Mesenchymal stem cell (in vitro differentiated cells and primary cell): ENCODE measurements around the gene RYR2.

ENCODE experiments used
- DNase-seq: peaks from one replicate; pipeline ENCODE4 v3.0.0-alpha.2; 2013
- H2AFZ ChIP-seq: one replicate; pipeline ENCODE4 v1.6.1; 2013; ENCODE audit warnings: low read depth, mild to moderate bottlenecking, control low read depth, inconsistent platforms, low read length, moderate library complexity
- H2AK5ac ChIP-seq: 2 replicates; pipeline ENCODE4 v1.6.1; 2013; ENCODE audit warnings: low read length, moderate library complexity, mild to moderate bottlenecking, inconsistent platforms; ENCODE audit not compliant: severe bottlenecking
- H2BK120ac ChIP-seq: one replicate; pipeline ENCODE4 v1.6.1; 2013; ENCODE audit warnings: low read depth, mild to moderate bottlenecking, inconsistent platforms, low read length, moderate library complexity
- H2BK12ac ChIP-seq, 2 experiments: one replicate each; pipeline ENCODE4 v1.6.1; 2013; ENCODE audit warnings: inconsistent platforms in 2 of 2, low read length in 2 of 2, mild to moderate bottlenecking in 2 of 2, moderate library complexity in 2 of 2, control low read depth in 1 of 2
- H2BK15ac ChIP-seq: one replicate; pipeline ENCODE4 v1.6.1; 2013; ENCODE audit warnings: mild to moderate bottlenecking, low read depth, inconsistent platforms; ENCODE audit not compliant: poor library complexity, severe bottlenecking
- H2BK5ac ChIP-seq: 2 replicates; pipeline ENCODE4 v1.6.1; 2013; ENCODE audit warnings: low read depth, mild to moderate bottlenecking, low read length, control low read depth, inconsistent platforms; ENCODE audit not compliant: poor library complexity, severe bottlenecking
- H3K14ac ChIP-seq, 2 experiments: one replicate each; pipeline ENCODE4 v1.6.1; 2013; ENCODE audit warnings: inconsistent platforms in 2 of 2, low read length in 2 of 2, control low read depth in 1 of 2, mild to moderate bottlenecking in 1 of 2, moderate library complexity in 1 of 2
- H3K18ac ChIP-seq, 2 experiments: one replicate each; pipeline ENCODE4 v1.6.1; 2013; ENCODE audit warnings: inconsistent platforms in 2 of 2, low read length in 2 of 2, control low read depth in 1 of 2, low read depth in 1 of 2, mild to moderate bottlenecking in 1 of 2
- H3K23ac ChIP-seq, 2 experiments: one replicate each; pipeline ENCODE4 v1.6.1; 2013; ENCODE audit warnings: inconsistent platforms in 2 of 2, low read length in 2 of 2, mild to moderate bottlenecking in 2 of 2, moderate library complexity in 2 of 2, control low read depth in 1 of 2
- H3K27ac ChIP-seq: 2 replicates; pipeline ENCODE4 v1.5.1; 2013; ENCODE audit warnings: mild to moderate bottlenecking, moderate library complexity, low read length, control low read depth, inconsistent platforms; ENCODE audit not compliant: poor library complexity, severe bottlenecking
- H3K27me3 ChIP-seq, 2 experiments: 2 replicates each; pipeline versions ENCODE4 v1.6.1 to v1.7.0; 2013; ENCODE audit warnings: low read length in 2 of 2, mild to moderate bottlenecking in 2 of 2, moderate library complexity in 2 of 2, control low read depth in 1 of 2, inconsistent platforms in 1 of 2; ENCODE audit not compliant: control insufficient read depth in 1 of 2, insufficient read depth in 1 of 2
- H3K36me3 ChIP-seq, 2 experiments: 2 replicates each; pipeline versions ENCODE4 v1.6.1 to v1.7.0; 2013; ENCODE audit warnings: low read length in 2 of 2, control low read depth in 1 of 2, inconsistent platforms in 1 of 2, low read depth in 1 of 2, mild to moderate bottlenecking in 1 of 2; ENCODE audit not compliant: insufficient read depth in 2 of 2, control insufficient read depth in 1 of 2
- H3K4ac ChIP-seq, 2 experiments: one replicate each; pipeline ENCODE4 v1.6.1; 2013; ENCODE audit warnings: inconsistent platforms in 2 of 2, low read length in 2 of 2, mild to moderate bottlenecking in 2 of 2, moderate library complexity in 2 of 2, control low read depth in 1 of 2, low read depth in 1 of 2
- H3K4me1 ChIP-seq: 2 replicates; pipeline ENCODE4 v1.6.1; 2013; ENCODE audit warnings: low read depth, low read length, control low read depth; ENCODE audit not compliant: control insufficient read depth, insufficient read depth
- H3K4me2 ChIP-seq: 2 replicates; pipeline ENCODE4 v1.6.1; 2013; ENCODE audit warnings: low read length, mild to moderate bottlenecking, inconsistent platforms; ENCODE audit not compliant: poor library complexity, severe bottlenecking
- H3K4me3 ChIP-seq, 2 experiments: 2 replicates each; pipeline versions ENCODE4 v1.5.1 to v1.7.0; 2013; ENCODE audit warnings: low read length in 2 of 2, mild to moderate bottlenecking in 2 of 2, control low read depth in 1 of 2, low read depth in 1 of 2; ENCODE audit not compliant: insufficient read depth in 1 of 2
- H3K79me1 ChIP-seq: replicated peaks from 2 replicates; pipeline ENCODE4 v1.6.1; 2013; ENCODE audit warnings: mild to moderate bottlenecking, control low read depth, low read length, inconsistent platforms; ENCODE audit not compliant: poor library complexity, severe bottlenecking
- H3K9ac ChIP-seq: 2 replicates; pipeline ENCODE4 v1.7.0; 2013; ENCODE audit warnings: mild to moderate bottlenecking, low read length, moderate library complexity
- H3K9me3 ChIP-seq: 2 replicates; pipeline ENCODE4 v1.7.0; 2013; ENCODE audit warnings: mild to moderate bottlenecking, low read length; ENCODE audit not compliant: control insufficient read depth
- H4K8ac ChIP-seq: one replicate; pipeline ENCODE4 v1.6.1; 2013; ENCODE audit warnings: inconsistent platforms, mild to moderate bottlenecking, low read length, moderate library complexity
- H4K91ac ChIP-seq: one replicate; pipeline ENCODE4 v1.6.1; 2013; ENCODE audit warnings: mild to moderate bottlenecking, low read length, inconsistent platforms
- WGBS: methylation state at CpG from one replicate; pipeline ENCODE4 v1.1.7; 2013; ENCODE audit warnings: mixed read lengths; 5-methylcytosine and 5-hydroxymethylcytosine counted together

RYR2 gene

DNA sequence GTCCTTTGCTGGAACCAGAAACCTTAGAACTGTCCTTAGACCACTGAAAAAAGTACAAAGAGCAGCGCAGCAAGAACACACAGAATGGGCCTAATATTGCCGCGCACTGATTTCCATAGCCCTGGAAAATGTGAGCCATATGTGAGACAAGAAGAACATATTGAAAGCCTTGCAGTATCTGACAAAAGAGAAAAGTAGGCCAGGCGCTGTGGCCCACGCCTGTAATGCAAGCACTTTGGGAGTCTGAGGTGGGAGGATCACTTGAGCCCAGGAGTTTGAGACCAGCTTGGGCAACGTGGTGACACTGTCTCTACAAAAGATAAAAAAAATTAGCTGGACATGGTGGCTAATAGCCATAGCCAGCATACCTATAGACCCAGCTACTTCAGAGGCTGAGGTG is 300.7 kb downstream of the RYR2 start:
- no peak overlapping the region for H3K4me3 ChIP-seq
- no peak overlapping the region for H4K8ac ChIP-seq
- no peak overlapping the region for H4K91ac ChIP-seq
- no peak overlapping the region for H3K18ac ChIP-seq
- no peak overlapping the region for H2BK5ac ChIP-seq
- H3K36me3 ChIP-seq = no peaks in the 10 kb centered on the region
- H3K27me3 ChIP-seq = no peaks in the 10 kb centered on the region
- H3K4ac ChIP-seq = no peak overlapping the region
- no peaks in the 10 kb centered on the region for H3K4me1 ChIP-seq
- no peaks in the 10 kb centered on the region for H3K9me3 ChIP-seq
- H2BK120ac ChIP-seq = no peak overlapping the region
- WGBS = 87% methylated on average over 5 of the region's 6 CpGs
- H3K79me1 ChIP-seq = no peaks in the 10 kb centered on the region
- no peak for DNase-seq
- H3K9ac ChIP-seq = no peak overlapping the region
- no peak overlapping the region for H3K27ac ChIP-seq
- no peak overlapping the region for H2AK5ac ChIP-seq
- no peak overlapping the region for H2BK12ac ChIP-seq
- H3K4me2 ChIP-seq = no peak overlapping the region
- H3K14ac ChIP-seq = no peak overlapping the region
- H2AFZ ChIP-seq = no peak overlapping the region
- no peak overlapping the region for H2BK15ac ChIP-seq
- no peak overlapping the region for H3K23ac ChIP-seq

- Histone ChIP-seq H2BK5ac (no peak overlapping the region), H3K27ac (no peak overlapping the region), H4K91ac (no peak overlapping the region), H3K18ac (no peak overlapping the region), H2AFZ (no peak overlapping the region), H2BK120ac (no peak overlapping the region), H2AK5ac (no peak overlapping the region), H2BK12ac (no peak overlapping the region), H3K9ac (no peak overlapping the region), H3K27me3 (no peaks in the 10 kb centered on the region), H3K36me3 (no peaks in the 10 kb centered on the region), H3K79me1 (no peaks in the 10 kb centered on the region), H3K4me1 (no peaks in the 10 kb centered on the region), H3K4me2 (no peak overlapping the region), H2BK15ac (no peak overlapping the region), H4K8ac (no peak overlapping the region), H3K14ac (no peak overlapping the region), H3K4ac (no peak overlapping the region), H3K23ac (no peak overlapping the region), H3K4me3 (no peak overlapping the region), H3K9me3 (no peaks in the 10 kb centered on the region)
- 72% methylated on average over 2 of the region's 3 CpGs for WGBS
- DNase-seq = no peak
Observed at GRCh38 chr1:237352747-237353146, 310.8 kb downstream of the RYR2 start.

DNA sequence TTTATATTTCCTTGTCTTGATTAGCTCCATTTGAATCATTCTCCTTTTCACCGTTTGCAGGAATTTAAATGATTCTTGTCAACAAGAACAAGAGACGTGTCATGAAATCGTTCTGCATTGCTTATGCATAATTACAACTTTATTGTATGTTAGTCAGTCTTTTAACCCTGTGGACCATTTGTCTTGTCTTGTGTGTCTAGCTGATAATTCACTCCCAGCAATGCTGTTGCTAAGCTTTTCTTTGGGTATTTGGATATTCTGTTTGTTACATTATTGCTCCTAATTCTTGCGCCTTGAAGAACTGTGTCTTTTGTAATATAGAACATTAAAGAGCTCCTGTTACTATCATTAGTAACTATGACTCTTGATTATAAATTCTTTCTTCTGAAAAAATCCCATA is 311.9 kb downstream of the RYR2 start:
- no peaks in the 10 kb centered on the region for H3K79me1 ChIP-seq
- H3K9ac ChIP-seq = no peak overlapping the region
- H2BK5ac ChIP-seq = no peak overlapping the region
- H2AFZ ChIP-seq = no peak overlapping the region
- no peaks in the 10 kb centered on the region for H3K27me3 ChIP-seq
- H3K4me2 ChIP-seq = no peak overlapping the region
- no peak overlapping the region for H3K14ac ChIP-seq
- WGBS = 90% methylated on average over 2 of the region's 4 CpGs
- H2BK12ac ChIP-seq = no peak overlapping the region
- no peaks in the 10 kb centered on the region for H3K9me3 ChIP-seq
- DNase-seq = no peak
- H3K4ac ChIP-seq = no peak overlapping the region
- H2AK5ac ChIP-seq = no peak overlapping the region
- no peak overlapping the region for H4K91ac ChIP-seq
- no peak overlapping the region for H2BK15ac ChIP-seq
- no peaks in the 10 kb centered on the region for H3K36me3 ChIP-seq
- no peak overlapping the region for H2BK120ac ChIP-seq
- no peak overlapping the region for H3K4me3 ChIP-seq
- no peak overlapping the region for H3K27ac ChIP-seq
- H3K4me1 ChIP-seq = no peaks in the 10 kb centered on the region
- no peak overlapping the region for H3K23ac ChIP-seq
- no peak overlapping the region for H4K8ac ChIP-seq
- no peak overlapping the region for H3K18ac ChIP-seq

DNA sequence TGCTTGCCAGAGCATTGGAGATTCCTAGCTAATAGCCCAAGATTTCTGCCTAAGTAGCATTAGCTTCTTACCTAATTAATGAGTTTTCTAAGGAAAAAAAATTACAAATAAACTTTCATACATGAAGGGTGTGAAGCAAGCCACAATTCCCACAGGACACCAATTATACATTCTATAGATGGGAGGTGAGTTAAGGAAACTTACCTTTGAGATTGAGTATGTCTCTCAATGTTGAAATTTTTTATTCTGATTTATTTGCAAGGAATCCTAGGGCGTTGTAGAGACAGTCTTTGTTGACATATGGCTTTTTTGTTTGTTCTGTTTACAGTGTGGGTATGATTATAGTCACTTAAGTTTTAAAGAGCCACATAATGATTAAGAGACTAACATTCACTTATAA is 313.0 kb downstream of the RYR2 start:
- Histone ChIP-seq H3K4me3 (no peak overlapping the region), H2AFZ (no peak overlapping the region), H3K4me2 (no peak overlapping the region), H3K23ac (no peak overlapping the region), H2BK5ac (no peak overlapping the region), H3K9me3 (no peaks in the 10 kb centered on the region), H3K27me3 (no peaks in the 10 kb centered on the region), H4K91ac (no peak overlapping the region), H2BK12ac (no peak overlapping the region), H2BK15ac (no peak overlapping the region), H3K36me3 (no peaks in the 10 kb centered on the region), H3K9ac (no peak overlapping the region), H2BK120ac (no peak overlapping the region), H3K18ac (no peak overlapping the region), H3K4ac (no peak overlapping the region), H3K79me1 (no peaks in the 10 kb centered on the region), H3K27ac (no peak overlapping the region), H3K4me1 (no peaks in the 10 kb centered on the region), H2AK5ac (no peak overlapping the region), H3K14ac (no peak overlapping the region), H4K8ac (no peak overlapping the region)
- DNase-seq = no peak
- 60% methylated on average over 1 of the region's 1 CpG for WGBS
